KMS-11 (cell line): ENCODE results near the gene RNPEP.
"Not testable (repeated sequence)": the region's sequence is repeated elsewhere in the genome, so short reads cannot be mapped to it uniquely, and the experiment has no call there.

Experiments
- H2AFZ ChIP-seq: fragments of 200-600 bp; sonication (generic); 2 replicates; pipeline ENCODE4 v1.6.1; 2016; ENCODE audit warnings: antibody characterized with exemption, mixed run types, low read depth
- H3K27ac ChIP-seq: fragments of 200-600 bp; sonication (generic); 2 replicates; pipeline ENCODE4 v1.6.1; 2016; ENCODE audit warnings: mild to moderate bottlenecking, mixed run types
- H3K27me3 ChIP-seq: fragments of 200-600 bp; sonication (generic); 2 replicates; pipeline ENCODE4 v1.6.1; 2017; ENCODE audit warnings: mild to moderate bottlenecking, low read depth, mixed run types, moderate library complexity; ENCODE audit not compliant: insufficient read depth
- H3K36me3 ChIP-seq: fragments of 200-600 bp; sonication (generic); 2 replicates; pipeline ENCODE4 v1.6.1; 2017; ENCODE audit warnings: mild to moderate bottlenecking, mixed run types; ENCODE audit not compliant: insufficient read depth
- H3K4me1 ChIP-seq: fragments of 200-600 bp; sonication (generic); 2 replicates; pipeline ENCODE4 v1.6.1; 2016; ENCODE audit warnings: mild to moderate bottlenecking, low read depth, mixed run types; ENCODE audit not compliant: poor library complexity, severe bottlenecking
- H3K4me2 ChIP-seq: fragments of 200-600 bp; sonication (generic); 2 replicates; pipeline ENCODE4 v1.7.0; 2016; ENCODE audit warnings: mild to moderate bottlenecking, mixed run types
- H3K4me3 ChIP-seq: fragments of 200-600 bp; sonication (generic); IDR thresholded peaks from 2 replicates; pipeline ENCODE4 v1.6.1; 2017; ENCODE audit warnings: low read depth, low read length, mixed read lengths; ENCODE audit not compliant: insufficient read depth
- H3K79me2 ChIP-seq: fragments of 200-600 bp; sonication (generic); 2 replicates; pipeline ENCODE4 v1.6.1; 2016; ENCODE audit warnings: low read depth, mixed run types; ENCODE audit not compliant: insufficient read depth
- H3K9ac ChIP-seq: fragments of 200-600 bp; sonication (generic); 2 replicates; pipeline ENCODE4 v1.6.1; 2016; ENCODE audit warnings: mild to moderate bottlenecking, mixed run types
- H4K20me1 ChIP-seq: fragments of 200-600 bp; sonication (generic); 2 replicates; pipeline ENCODE4 v1.6.1; 2016; ENCODE audit warnings: mild to moderate bottlenecking, mixed run types; ENCODE audit not compliant: insufficient read depth
- TF ChIP-seq, protein P1 (sequence below): fragments of 200-600 bp; sonication (generic); conservative IDR thresholded peaks from 2 replicates; pipeline ENCODE4 v1.6.1; 2017; ENCODE audit warnings: low read depth, mild to moderate bottlenecking, antibody characterized with exemption, low read length, moderate library complexity, mixed read lengths

RNPEP gene

DNA sequence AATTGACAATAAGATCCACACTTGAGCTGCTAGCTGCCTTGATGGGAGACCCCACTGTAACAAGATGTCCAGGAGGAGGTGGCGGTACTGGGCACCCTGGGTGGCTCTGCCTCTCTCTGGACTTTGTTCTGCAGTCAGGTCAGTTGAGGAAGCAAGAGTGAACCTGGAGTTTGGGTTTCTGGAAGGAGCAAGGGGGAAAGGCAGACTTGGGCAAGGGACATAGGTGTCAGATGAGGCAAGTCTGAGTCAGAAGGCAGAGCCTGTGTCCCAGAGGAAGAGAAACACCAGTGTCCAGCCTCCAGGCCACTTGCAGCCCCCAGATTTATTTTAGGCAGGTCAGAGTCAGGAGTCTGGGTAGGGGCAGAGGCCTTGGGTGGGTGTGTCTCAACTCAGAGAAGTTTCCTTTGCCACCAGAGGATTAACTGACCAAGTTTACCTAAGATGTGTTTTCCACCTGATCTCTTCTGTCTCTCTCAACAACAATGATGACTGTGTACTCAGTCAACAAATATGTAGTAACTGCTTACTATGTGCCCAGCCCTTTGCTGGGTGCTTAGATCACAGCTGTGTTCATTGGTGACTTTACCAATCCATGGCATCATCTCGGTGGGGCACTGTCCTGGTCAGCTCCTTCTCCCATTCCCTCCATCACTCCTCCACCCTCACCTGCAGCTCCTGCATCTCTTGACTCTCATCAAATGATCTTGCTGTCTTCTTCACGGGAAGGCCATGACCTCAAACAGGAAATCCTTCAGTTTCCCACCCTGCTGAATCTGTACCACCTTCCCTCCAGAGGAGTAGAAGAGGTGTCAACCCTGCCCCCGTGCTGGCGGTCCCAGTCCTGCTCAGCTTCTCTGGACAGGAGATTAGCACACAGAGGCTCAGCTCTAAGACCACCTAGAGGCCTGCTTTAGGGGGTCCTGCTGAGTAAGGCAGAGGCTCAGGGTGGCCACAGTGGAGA lies 64.6 kb downstream of the RNPEP start:
- no peak overlapping the region for H2AFZ ChIP-seq
- H4K20me1 ChIP-seq, result no peaks in the 10 kb centered on the region
- H3K9ac ChIP-seq, result no peak overlapping the region
- no peaks in the 10 kb centered on the region for H3K27me3 ChIP-seq
- H3K36me3 ChIP-seq, result no peaks in the 10 kb centered on the region
- H3K27ac ChIP-seq, result no peak overlapping the region
- peaks cover 14% of the 10 kb centered on the region for H3K4me1 ChIP-seq
- H3K79me2 ChIP-seq, result no peaks in the 10 kb centered on the region
- TF ChIP-seq, protein P1, sequence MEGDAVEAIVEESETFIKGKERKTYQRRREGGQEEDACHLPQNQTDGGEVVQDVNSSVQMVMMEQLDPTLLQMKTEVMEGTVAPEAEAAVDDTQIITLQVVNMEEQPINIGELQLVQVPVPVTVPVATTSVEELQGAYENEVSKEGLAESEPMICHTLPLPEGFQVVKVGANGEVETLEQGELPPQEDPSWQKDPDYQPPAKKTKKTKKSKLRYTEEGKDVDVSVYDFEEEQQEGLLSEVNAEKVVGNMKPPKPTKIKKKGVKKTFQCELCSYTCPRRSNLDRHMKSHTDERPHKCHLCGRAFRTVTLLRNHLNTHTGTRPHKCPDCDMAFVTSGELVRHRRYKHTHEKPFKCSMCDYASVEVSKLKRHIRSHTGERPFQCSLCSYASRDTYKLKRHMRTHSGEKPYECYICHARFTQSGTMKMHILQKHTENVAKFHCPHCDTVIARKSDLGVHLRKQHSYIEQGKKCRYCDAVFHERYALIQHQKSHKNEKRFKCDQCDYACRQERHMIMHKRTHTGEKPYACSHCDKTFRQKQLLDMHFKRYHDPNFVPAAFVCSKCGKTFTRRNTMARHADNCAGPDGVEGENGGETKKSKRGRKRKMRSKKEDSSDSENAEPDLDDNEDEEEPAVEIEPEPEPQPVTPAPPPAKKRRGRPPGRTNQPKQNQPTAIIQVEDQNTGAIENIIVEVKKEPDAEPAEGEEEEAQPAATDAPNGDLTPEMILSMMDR, result no peak
- H3K4me3 ChIP-seq, result no peak overlapping the region
- no peak overlapping the region for H3K4me2 ChIP-seq

DNA sequence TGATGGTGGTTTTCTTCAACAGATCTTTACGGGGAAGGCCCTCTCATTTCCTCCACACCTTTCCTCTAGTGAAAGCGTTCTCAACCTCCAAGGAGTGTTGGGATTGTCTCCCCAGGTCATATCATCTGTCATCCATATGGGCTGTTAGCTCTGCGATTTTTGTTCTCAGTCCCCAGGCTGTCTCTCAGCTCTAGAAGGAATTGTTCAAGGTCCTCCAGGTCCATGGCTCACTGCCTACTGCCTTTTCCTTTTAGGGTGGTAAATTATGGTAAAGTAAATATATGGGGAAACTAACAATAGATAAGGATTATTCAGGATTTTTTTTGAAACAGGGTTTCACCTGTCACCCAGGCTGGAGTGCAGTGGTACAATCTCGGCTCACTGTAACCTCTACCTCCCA lies 65.5 kb downstream of the RNPEP start:
- no peak overlapping the region for H3K4me2 ChIP-seq
- TF ChIP-seq, protein P1, result no peak
- peaks cover 10% of the 10 kb centered on the region for H3K4me1 ChIP-seq

DNA sequence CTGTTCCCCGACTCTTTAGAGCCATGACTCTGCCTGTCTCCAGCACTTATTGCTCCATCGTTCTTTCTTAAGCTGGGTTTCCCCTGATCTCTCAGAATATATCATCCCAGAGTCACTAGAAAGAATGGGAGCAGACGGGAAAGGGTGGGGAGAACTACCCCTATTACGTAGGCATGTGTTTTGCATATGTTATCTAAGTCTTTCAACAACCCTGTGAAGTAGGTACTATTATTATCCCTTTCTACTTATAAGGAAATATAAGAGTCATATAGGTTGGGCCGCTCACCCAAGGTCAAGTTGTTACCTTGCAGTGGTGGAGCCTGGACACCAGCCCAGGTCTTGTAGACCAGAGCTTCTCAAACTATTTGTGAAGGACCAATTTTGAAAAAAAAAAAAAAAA lies 66.7 kb downstream of the RNPEP start:
- Histone ChIP-seq H3K27ac (no peak overlapping the region), H3K4me3 (no peak overlapping the region), H3K4me2 (no peak overlapping the region), H3K36me3 (no peaks in the 10 kb centered on the region), H3K4me1 (no peaks in the 10 kb centered on the region), H3K9ac (no peak overlapping the region), H2AFZ (no peak overlapping the region), H3K79me2 (no peaks in the 10 kb centered on the region), H3K27me3 (no peaks in the 10 kb centered on the region), H4K20me1 (no peaks in the 10 kb centered on the region)
- TF ChIP-seq, protein P1, result no peak

More for the DNA sequence above, 65.5 kb downstream of the RNPEP start:
- no peaks in the 10 kb centered on the region for H4K20me1 ChIP-seq
- no peak overlapping the region for H2AFZ ChIP-seq
- H3K27ac ChIP-seq, result no peak overlapping the region
- no peaks in the 10 kb centered on the region for H3K27me3 ChIP-seq
- H3K79me2 ChIP-seq, result no peaks in the 10 kb centered on the region
- no peak overlapping the region for H3K9ac ChIP-seq
- H3K36me3 ChIP-seq, result no peaks in the 10 kb centered on the region
- no peak overlapping the region for H3K4me3 ChIP-seq

DNA sequence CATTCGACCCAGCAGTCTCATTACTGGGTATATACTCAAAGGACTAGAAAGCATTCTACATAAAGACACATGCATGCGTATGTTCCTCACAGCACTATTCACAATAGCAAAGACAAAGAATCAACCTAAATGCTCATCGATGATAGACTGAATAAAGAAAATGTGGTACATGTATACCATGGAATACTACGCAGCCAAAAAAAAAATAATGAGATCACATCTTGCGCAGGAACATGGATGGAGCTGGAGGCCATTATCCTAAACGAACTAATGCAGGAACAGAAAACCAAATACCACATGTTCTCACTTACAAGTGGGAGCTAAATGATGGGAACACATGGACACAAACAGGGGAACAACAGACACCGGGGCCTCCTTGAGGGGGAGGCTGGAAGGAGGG lies 71.6 kb downstream of the RNPEP start:
- H2AFZ ChIP-seq, result no peak overlapping the region
- no peak overlapping the region for H3K27ac ChIP-seq
- TF ChIP-seq, protein P1, result no peak
- no peaks in the 10 kb centered on the region for H3K79me2 ChIP-seq
- no peaks in the 10 kb centered on the region for H3K27me3 ChIP-seq
- H3K4me2 ChIP-seq, result no peak overlapping the region
- H3K36me3 ChIP-seq, result no peaks in the 10 kb centered on the region
- no peaks in the 10 kb centered on the region for H4K20me1 ChIP-seq
- H3K9ac ChIP-seq, result no peak overlapping the region
- no peaks in the 10 kb centered on the region for H3K4me1 ChIP-seq
- H3K4me3 ChIP-seq, result no peak overlapping the region

DNA sequence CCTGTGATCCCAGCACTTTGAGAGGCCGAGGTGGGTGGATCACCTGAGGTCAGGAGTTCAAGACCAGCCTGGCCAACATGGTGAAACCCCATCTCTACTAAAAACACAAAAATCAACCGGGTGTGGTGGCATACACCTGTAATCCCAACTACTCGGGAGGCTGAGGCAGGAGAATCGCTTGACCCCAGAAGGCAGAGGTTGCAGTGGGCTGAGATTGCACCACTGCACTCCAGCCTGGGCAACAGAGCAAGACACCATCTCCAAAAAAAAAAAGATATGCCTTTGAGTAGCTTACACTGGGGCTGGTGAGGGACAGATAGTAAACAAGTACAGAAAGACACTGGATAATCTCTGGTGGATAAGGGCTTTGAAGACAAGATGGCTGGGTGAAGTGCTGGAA lies 72.2 kb downstream of the RNPEP start:
- H3K4me3 ChIP-seq, H3K27me3 ChIP-seq, H3K36me3 ChIP-seq, H3K79me2 ChIP-seq, H4K20me1 ChIP-seq, H3K4me2 ChIP-seq, H3K9ac ChIP-seq, H3K27ac ChIP-seq, H2AFZ ChIP-seq, H3K4me1 ChIP-seq: not testable (repeated sequence)
